Stimulated activated effector memory CD8-positive, alpha-beta T cell treated with anti-CD3 and anti-CD28 coated beads, Interleukin-12 subunit alpha, Interleukin-12 subunit beta, amount 100 ng/mL, for 72 hours (primary cell): Measurements from ENCODE around the gene FLNA.

Experiments used
- ATAC-seq: fragments of 150-1000 bp; cut with Tn5 transposase; 2 replicates; pipeline ENCODE4 v1.10.0; 2021
- DNase-seq, 2 donors: peaks; one replicate each; pipeline ENCODE4 v3.0.0; 2021 to 2022; ENCODE audit warnings: low spot score in 2 of 2
- H3K27ac Mint-ChIP-seq: one replicate; pipeline ENCODE4 v1.8.0; 2022; ENCODE audit warnings: mild to moderate bottlenecking, mixed read lengths
- H3K36me3 Mint-ChIP-seq: one replicate; pipeline ENCODE4 v1.8.0; 2022; ENCODE audit warnings: mild to moderate bottlenecking, mixed read lengths
- H3K4me1 Mint-ChIP-seq: one replicate; pipeline ENCODE4 v1.8.0; 2022; ENCODE audit warnings: mixed read lengths
- H3K4me3 Mint-ChIP-seq: one replicate; pipeline ENCODE4 v1.8.0; 2022; ENCODE audit warnings: mild to moderate bottlenecking, mixed read lengths
- H3K9me3 Mint-ChIP-seq: one replicate; pipeline ENCODE4 v1.8.0; 2022; ENCODE audit warnings: mixed read lengths

The FLNA gene

GRCh38 chrX:154359362-154360154 lies 14.9 kb downstream of the FLNA start:
- Mint-ChIP-seq H3K9me3 (no peaks in the 10 kb centered on the region), H3K27ac (no peak overlapping the region), H3K36me3 (peaks cover 100% of the 10 kb centered on the region), H3K4me1 (peaks cover 22% of the 10 kb centered on the region), H3K4me3 (no peak overlapping the region)
- DNase-seq = no peak
- ATAC-seq = no peak

- peak overlapping the region; percentile 53 for H3K4me3 Mint-ChIP-seq
- DNase-seq = no peak
- peak overlapping the region; percentile 68 for H3K27ac Mint-ChIP-seq
- peaks cover 100% of the 10 kb centered on the region for H3K36me3 Mint-ChIP-seq
- no peaks in the 10 kb centered on the region for H3K9me3 Mint-ChIP-seq
- peaks cover 18% of the 10 kb centered on the region for H3K4me1 Mint-ChIP-seq
- ATAC-seq = no peak
Measured at GRCh38 chrX:154358829-154359228, 15.6 kb downstream of the FLNA start.

- peaks cover 26% of the 10 kb centered on the region for H3K4me1 Mint-ChIP-seq
- peak overlapping the region; percentile 68 for H3K27ac Mint-ChIP-seq
- H3K36me3 Mint-ChIP-seq = peaks cover 100% of the 10 kb centered on the region
- DNase-seq = no peak
- peak overlapping the region; percentile 53 for H3K4me3 Mint-ChIP-seq
- ATAC-seq = no peak
- H3K9me3 Mint-ChIP-seq = no peaks in the 10 kb centered on the region
Measured at GRCh38 chrX:154358011-154358410, 16.4 kb downstream of the FLNA start.

- Mint-ChIP-seq H3K4me1 (peaks cover 32% of the 10 kb centered on the region), H3K9me3 (no peaks in the 10 kb centered on the region), H3K27ac (no peak overlapping the region), H3K36me3 (peaks cover 100% of the 10 kb centered on the region), H3K4me3 (peak overlapping the region; percentile 22)
- ATAC-seq (peak; percentile 41), DNase-seq (no peak)
Measured at GRCh38 chrX:154357205-154357604, 17.2 kb downstream of the FLNA start.

GRCh38 chrX:154356596-154356995 lies 17.8 kb downstream of the FLNA start:
- Mint-ChIP-seq H3K36me3 (peaks cover 100% of the 10 kb centered on the region), H3K9me3 (no peaks in the 10 kb centered on the region), H3K27ac (peak overlapping the region; percentile 58), H3K4me3 (peak overlapping the region; percentile 22), H3K4me1 (peaks cover 38% of the 10 kb centered on the region)
- ATAC-seq (no peak), DNase-seq (no peak)

- no peak for DNase-seq
- H3K4me1 Mint-ChIP-seq = peaks cover 41% of the 10 kb centered on the region
- peaks cover 100% of the 10 kb centered on the region for H3K36me3 Mint-ChIP-seq
- no peaks in the 10 kb centered on the region for H3K9me3 Mint-ChIP-seq
- peak overlapping the region; percentile 13 for H3K4me3 Mint-ChIP-seq
- no peak for ATAC-seq
- H3K27ac Mint-ChIP-seq = no peak overlapping the region
Measured at GRCh38 chrX:154355776-154356140, 18.7 kb downstream of the FLNA start.

- no peak for ATAC-seq
- no peaks in the 10 kb centered on the region for H3K9me3 Mint-ChIP-seq
- H3K27ac Mint-ChIP-seq = no peak overlapping the region
- no peak for DNase-seq
- peaks cover 41% of the 10 kb centered on the region for H3K4me1 Mint-ChIP-seq
- H3K36me3 Mint-ChIP-seq = peaks cover 100% of the 10 kb centered on the region
- no peak overlapping the region for H3K4me3 Mint-ChIP-seq
Measured at GRCh38 chrX:154355094-154355775, 19.2 kb downstream of the FLNA start.

- no peak for ATAC-seq
- Mint-ChIP-seq H3K4me3 (no peak overlapping the region), H3K9me3 (no peaks in the 10 kb centered on the region), H3K27ac (no peak overlapping the region), H3K4me1 (peaks cover 41% of the 10 kb centered on the region), H3K36me3 (peaks cover 100% of the 10 kb centered on the region)
- no peak for DNase-seq
Measured at GRCh38 chrX:154354516-154354915, 19.9 kb downstream of the FLNA start.

GRCh38 chrX:154354013-154354412 lies 20.4 kb downstream of the FLNA start:
- peaks cover 41% of the 10 kb centered on the region for H3K4me1 Mint-ChIP-seq
- H3K36me3 Mint-ChIP-seq = peaks cover 100% of the 10 kb centered on the region
- ATAC-seq (no peak), DNase-seq (no peak)
- H3K27ac Mint-ChIP-seq = peak overlapping the region; percentile 92
- H3K9me3 Mint-ChIP-seq = no peaks in the 10 kb centered on the region
- peak overlapping the region; percentile 7 for H3K4me3 Mint-ChIP-seq

- Mint-ChIP-seq H3K4me1 (peaks cover 34% of the 10 kb centered on the region), H3K36me3 (peaks cover 100% of the 10 kb centered on the region), H3K27ac (peak overlapping the region; percentile 92), H3K9me3 (no peaks in the 10 kb centered on the region), H3K4me3 (peak overlapping the region; percentile 7)
- ATAC-seq (no peak), DNase-seq (no peak)
Measured at GRCh38 chrX:154353172-154353843, 21.1 kb downstream of the FLNA start.

- Mint-ChIP-seq H3K4me1 (peaks cover 33% of the 10 kb centered on the region), H3K9me3 (no peaks in the 10 kb centered on the region), H3K4me3 (peak overlapping the region; percentile 36), H3K27ac (peak overlapping the region; percentile 92), H3K36me3 (peaks cover 100% of the 10 kb centered on the region)
- ATAC-seq (no peak), DNase-seq (no peak)
Measured at GRCh38 chrX:154352466-154352865, 22.0 kb downstream of the FLNA start.

GRCh38 chrX:154352012-154352401 lies 22.4 kb downstream of the FLNA start:
- Mint-ChIP-seq H3K27ac (peak overlapping the region; percentile 92), H3K9me3 (no peaks in the 10 kb centered on the region), H3K36me3 (peaks cover 100% of the 10 kb centered on the region), H3K4me1 (peaks cover 33% of the 10 kb centered on the region), H3K4me3 (peak overlapping the region; percentile 36)
- no peak for DNase-seq
- no peak for ATAC-seq

- Mint-ChIP-seq H3K4me1 (peaks cover 33% of the 10 kb centered on the region), H3K9me3 (no peaks in the 10 kb centered on the region), H3K4me3 (peak overlapping the region; percentile 36), H3K27ac (peak overlapping the region; percentile 92), H3K36me3 (peaks cover 96% of the 10 kb centered on the region)
- no peak for ATAC-seq
- DNase-seq = peak in 1 of 2 donors; percentile 56
Measured at GRCh38 chrX:154351183-154352011, 23.0 kb downstream of the FLNA start.

- Mint-ChIP-seq H3K4me1 (peaks cover 33% of the 10 kb centered on the region), H3K27ac (peak overlapping the region; percentile 92), H3K9me3 (no peaks in the 10 kb centered on the region), H3K36me3 (peaks cover 88% of the 10 kb centered on the region), H3K4me3 (no peak overlapping the region)
- DNase-seq (peak in 1 of 2 donors; percentile 48), ATAC-seq (no peak)
Measured at GRCh38 chrX:154350429-154351182, 23.8 kb downstream of the FLNA start.
